Natural killer cell (primary cell): ENCODE data around the gene BAIAP3. TPM values are rescaled to one million over a fixed set of nuclear protein-coding genes. Genes with fewer than 3 reads are reported as not detected.
"Not testable (repeated sequence)": the region's sequence is repeated elsewhere in the genome, so short reads cannot be mapped to it uniquely, and the experiment has no call there.

Experiments used
- ATAC-seq, 3 donors: fragments of 150-1000 bp in 2 of 3; fragments of 200-7000 bp in 1 of 3; cut with Tn5 transposase; 1 replicate in 1 of 3; 2 replicates in 2 of 3; pipeline ENCODE4 v1.10.0; 2021; ENCODE audit warnings: mild to moderate bottlenecking in 2 of 3, moderate library complexity in 2 of 3
- DNase-seq, 2 donors: peaks; one replicate each; pipeline versions ENCODE4 v3.0.0 to v3.0.0-alpha.2; 2013 to 2021; ENCODE audit warnings: mixed read lengths in 1 of 2
- H3K27ac ChIP-seq: one replicate; pipeline ENCODE4 v1.5.1; 2013; ENCODE audit warnings: mild to moderate bottlenecking, low read length
- H3K27me3 ChIP-seq: one replicate; pipeline ENCODE4 v1.6.1; 2013; ENCODE audit warnings: low read length; ENCODE audit not compliant: control insufficient read depth, insufficient read depth
- H3K36me3 ChIP-seq: one replicate; pipeline ENCODE4 v1.6.1; 2013; ENCODE audit warnings: low read length; ENCODE audit not compliant: control insufficient read depth, insufficient read depth
- H3K4me1 ChIP-seq: one replicate; pipeline ENCODE4 v1.6.1; 2013; ENCODE audit warnings: low read length; ENCODE audit not compliant: control insufficient read depth, insufficient read depth
- H3K4me3 ChIP-seq: one replicate; pipeline ENCODE4 v1.5.1; 2013; ENCODE audit warnings: low read length
- H3K9me3 ChIP-seq: one replicate; pipeline ENCODE4 v1.6.1; 2013; ENCODE audit warnings: low read length; ENCODE audit not compliant: control insufficient read depth, insufficient read depth
- H3K27ac Mint-ChIP-seq, 2 donors: one replicate each; pipeline ENCODE4 v1.8.0; 2022; ENCODE audit warnings: mild to moderate bottlenecking in 2 of 2, mixed read lengths in 2 of 2, moderate library complexity in 1 of 2
- H3K27me3 Mint-ChIP-seq, 2 donors: one replicate each; pipeline ENCODE4 v1.8.0; 2022; ENCODE audit warnings: low read depth in 2 of 2, mixed read lengths in 2 of 2
- H3K36me3 Mint-ChIP-seq: one replicate; pipeline ENCODE4 v1.8.0; 2022; ENCODE audit warnings: mixed read lengths
- H3K4me1 Mint-ChIP-seq, 2 donors: one replicate each; pipeline ENCODE4 v1.8.0; 2022; ENCODE audit warnings: mixed read lengths in 2 of 2
- H3K4me3 Mint-ChIP-seq: one replicate; pipeline ENCODE4 v1.8.0; 2022; ENCODE audit warnings: mild to moderate bottlenecking, moderate library complexity, mixed read lengths
- H3K9me3 Mint-ChIP-seq, 2 donors: one replicate each; pipeline ENCODE4 v1.8.0; 2022; ENCODE audit warnings: mixed read lengths in 2 of 2
- CTCF ChIP-seq: fragments of 200-600 bp; IDR thresholded peaks from one replicate; pipeline ENCODE4 v1.8.0; 2022; ENCODE audit warnings: antibody characterized with exemption
- WGBS: methylation state at CpG from one replicate; pipeline ENCODE4 v1.1.7; 2013; ENCODE audit warnings: missing lambda C conversion rate; ENCODE audit not compliant: insufficient coverage; 5-methylcytosine and 5-hydroxymethylcytosine counted together
- intact Hi-C: fragments of 100-400 bp; cut with micrococcal nuclease; formaldehyde crosslinking; loops from one replicate; pipeline ENCODE4 v1.14.2; 2022
- total RNA-seq, 4 donors: library from RNA; stranded (reverse); fragments of 120-200 nt in 1 of 4; gene quantifications; one replicate each; pipeline versions ENCODE4 v1.2.3 to v1.2.4, GENCODE V29; 2013 to 2022

BAIAP3 gene
- total RNA-seq, 3 donors from 2014 or later (not counting 1 experiment from before 2014, with no cell fraction given) = 17.7 to 21.7 (median 19.9) TPM

GRCh38 chr16:1291576-1291974 is 41.9 kb upstream of the BAIAP3 start:
- Histone ChIP-seq H3K27me3 (peaks cover 8% of the 10 kb centered on the region), H3K27ac (no peak overlapping the region), H3K4me3 (no peak overlapping the region), H3K9me3 (no peaks in the 10 kb centered on the region), H3K36me3 (no peaks in the 10 kb centered on the region), H3K4me1 (peaks cover 5% of the 10 kb centered on the region)
- Mint-ChIP-seq H3K4me3 (no peak overlapping the region), H3K9me3 (no peaks in the 10 kb centered on the region), H3K27ac (no peak overlapping the region), H3K4me1 (no peaks in the 10 kb centered on the region), H3K36me3 (no peaks in the 10 kb centered on the region), H3K27me3 (peaks cover 33 to 42% of the 10 kb centered on the region in 2 donors)
- DNase-seq (no peak), ATAC-seq (no peak)
- 64% methylated on average over 17 of the region's 17 CpGs for WGBS
- intact Hi-C loops = no loop called here
- no peak for TF ChIP-seq CTCF

DNA sequence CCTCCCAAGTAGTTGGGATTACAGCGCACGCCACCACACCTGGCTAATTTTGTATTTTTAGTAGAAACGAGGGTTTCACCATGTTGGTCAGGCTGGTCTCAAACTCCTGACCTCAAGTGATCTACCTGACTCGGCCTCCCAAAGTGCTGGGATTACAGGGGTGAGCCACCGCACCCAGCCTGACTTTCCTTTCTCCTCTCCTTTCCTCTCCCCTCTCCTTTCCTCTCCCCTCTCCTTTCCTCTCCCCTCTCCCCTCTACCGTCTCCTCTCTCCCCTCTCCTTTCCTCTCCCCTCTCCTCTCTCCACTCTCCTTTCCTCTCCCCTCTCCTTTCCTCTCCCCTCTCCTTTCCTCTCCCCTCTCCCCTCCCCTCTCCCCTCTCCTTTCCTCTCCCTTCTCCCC is 41.2 kb upstream of the BAIAP3 start:
- DNase-seq, H3K9me3 Mint-ChIP-seq, H3K9me3 ChIP-seq, intact Hi-C loops, H3K36me3 ChIP-seq, H3K4me1 Mint-ChIP-seq, H3K27me3 ChIP-seq, H3K27ac Mint-ChIP-seq, H3K4me3 Mint-ChIP-seq, H3K36me3 Mint-ChIP-seq, H3K4me3 ChIP-seq, H3K4me1 ChIP-seq, H3K27ac ChIP-seq, ATAC-seq: not testable (repeated sequence)
- WGBS = 81% methylated on average over 5 of the region's 6 CpGs
- peaks cover 37 to 42% of the 10 kb centered on the region in 2 donors for H3K27me3 Mint-ChIP-seq

GRCh38 chr16:1292808-1293207 is 40.6 kb upstream of the BAIAP3 start:
- H3K4me1 Mint-ChIP-seq, H3K27me3 ChIP-seq, H3K9me3 Mint-ChIP-seq, H3K27ac Mint-ChIP-seq, DNase-seq, ATAC-seq, H3K4me1 ChIP-seq, H3K4me3 Mint-ChIP-seq, H3K36me3 Mint-ChIP-seq, intact Hi-C loops, H3K9me3 ChIP-seq, H3K36me3 ChIP-seq, H3K4me3 ChIP-seq, H3K27ac ChIP-seq: not testable (repeated sequence)
- peaks cover 34 to 39% of the 10 kb centered on the region in 2 donors for H3K27me3 Mint-ChIP-seq
- WGBS = 92% methylated on average over 8 of the region's 8 CpGs

DNA sequence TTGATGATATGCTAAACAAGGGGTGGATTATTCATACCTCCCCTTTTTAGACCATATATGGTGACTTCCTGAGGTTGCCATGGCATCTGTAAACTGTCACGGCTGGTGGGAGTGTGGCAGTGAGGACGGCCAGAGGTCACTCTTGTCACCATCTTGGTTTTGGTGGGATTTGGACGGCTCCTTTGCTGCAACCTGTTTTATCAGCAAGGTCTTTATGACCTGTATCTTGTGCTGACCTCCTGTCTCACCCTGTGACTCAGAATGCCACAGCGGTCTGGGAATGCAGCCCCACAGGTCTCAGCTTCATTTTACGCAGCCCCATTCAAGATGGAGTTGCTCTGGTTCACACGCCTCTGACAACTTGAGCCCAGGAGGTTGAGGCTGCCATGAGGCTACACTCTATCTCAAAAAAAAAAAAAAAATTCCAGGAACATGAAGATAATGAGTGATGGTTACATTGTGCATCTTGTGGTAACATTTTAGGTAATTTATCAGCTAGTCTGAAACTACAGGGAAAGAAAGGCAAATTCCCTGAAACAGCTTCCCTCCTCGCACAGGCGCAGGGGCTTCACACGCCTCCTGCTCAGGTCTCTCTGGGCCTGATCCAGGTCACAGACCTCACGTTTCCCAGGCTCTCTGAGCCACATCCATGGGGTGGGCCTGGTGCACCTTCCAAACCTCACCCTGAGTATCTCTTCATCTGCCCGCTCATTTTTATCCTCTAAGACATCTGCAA is 39.4 kb upstream of the BAIAP3 start:
- Mint-ChIP-seq H3K4me1 (peaks cover 0 to 4% of the 10 kb centered on the region in 2 donors), H3K4me3 (no peak overlapping the region), H3K9me3 (no peaks in the 10 kb centered on the region), H3K36me3 (no peaks in the 10 kb centered on the region), H3K27ac (no peak overlapping the region), H3K27me3 (peaks cover 30 to 33% of the 10 kb centered on the region in 2 donors)
- no peak for DNase-seq
- no peak overlapping the region for H3K27ac ChIP-seq
- no peak for TF ChIP-seq CTCF
- intact Hi-C loops = no loop called here
- ATAC-seq = no peak
- H3K27me3 ChIP-seq = peaks cover 5% of the 10 kb centered on the region
- no peaks in the 10 kb centered on the region for H3K36me3 ChIP-seq
- H3K4me3 ChIP-seq = no peak overlapping the region
- H3K4me1 ChIP-seq = peaks cover 5% of the 10 kb centered on the region
- 75% methylated on average over 11 of the region's 11 CpGs for WGBS
- H3K9me3 ChIP-seq = no peaks in the 10 kb centered on the region
